CD4-positive, alpha-beta T cell (primary cell): ENCODE data around the gene ZP3. TPM values are rescaled to one million over a fixed set of nuclear protein-coding genes. Genes with fewer than 3 reads are reported as not detected.
A peak's percentile ranks its signal among the peaks of the same experiment; 100 is the strongest.
"Not testable (repeated sequence)": the region's sequence is repeated elsewhere in the genome, so short reads cannot be mapped to it uniquely, and the experiment has no call there.

ENCODE experiments used
- ATAC-seq: fragments of 200-7000 bp; cut with Tn5 transposase; one replicate; pipeline ENCODE4 v1.10.0; 2022; ENCODE audit warnings: mild to moderate bottlenecking; ENCODE audit not compliant: poor library complexity
- CTCF ChIA-PET: fragments of 350-600 bp; sonication (Branson Sonifier 250); formaldehyde crosslinking; loops from one replicate; lab custom pipeline; 2021; ENCODE audit warnings: antibody characterized with exemption, inconsistent platforms; lab: Charles Lee
- POLR2A ChIA-PET: fragments of 350-600 bp; sonication (Branson Sonifier 250); formaldehyde crosslinking; loops from one replicate; lab custom pipeline; 2021; ENCODE audit warnings: antibody characterized with exemption, inconsistent platforms; lab: Charles Lee
- DNase-seq, 14 experiments: peaks; one replicate each; pipeline ENCODE4 v3.0.0-alpha.2; 2013 to 2020; ENCODE audit warnings: mixed read lengths in 2 of 14
- H3K27ac ChIP-seq, 2 donors: one replicate each; pipeline versions ENCODE4 v1.5.1 to v1.7.0; 2013; ENCODE audit warnings: low read length in 2 of 2, low read depth in 1 of 2, mild to moderate bottlenecking in 1 of 2
- H3K27me3 ChIP-seq, 2 experiments: 1 replicate in 1 of 2; 2 replicates in 1 of 2; pipeline versions ENCODE4 v1.6.1 to v1.7.0; 2013; ENCODE audit warnings: low read length in 2 of 2, control low read depth in 1 of 2, mild to moderate bottlenecking in 1 of 2, moderate library complexity in 1 of 2; ENCODE audit not compliant: insufficient read depth in 2 of 2, control insufficient read depth in 1 of 2
- H3K36me3 ChIP-seq: one replicate; pipeline ENCODE4 v1.6.1; 2013; ENCODE audit warnings: low read length, control low read depth; ENCODE audit not compliant: insufficient read depth
- H3K4me1 ChIP-seq: one replicate; pipeline ENCODE4 v1.6.1; 2013; ENCODE audit warnings: low read length, control low read depth; ENCODE audit not compliant: insufficient read depth
- H3K4me3 ChIP-seq: one replicate; pipeline ENCODE4 v1.5.1; 2013; ENCODE audit warnings: mild to moderate bottlenecking, low read length, moderate library complexity
- H3K9me3 ChIP-seq, 2 experiments: 1 replicate in 1 of 2; 2 replicates in 1 of 2; pipeline versions ENCODE4 v1.6.1 to v1.7.0; 2013; ENCODE audit warnings: low read length in 2 of 2, mild to moderate bottlenecking in 2 of 2, control low read depth in 1 of 2, moderate library complexity in 1 of 2; ENCODE audit not compliant: control insufficient read depth in 1 of 2, insufficient read depth in 1 of 2
- H3K27ac Mint-ChIP-seq: one replicate; pipeline ENCODE4 v1.8.0; 2020; ENCODE audit warnings: mixed read lengths
- H3K27me3 Mint-ChIP-seq: one replicate; pipeline ENCODE4 v1.8.0; 2021; ENCODE audit warnings: mixed read lengths
- H3K36me3 Mint-ChIP-seq: one replicate; pipeline ENCODE4 v1.8.0; 2021; ENCODE audit warnings: low read depth, mixed read lengths
- H3K4me1 Mint-ChIP-seq: one replicate; pipeline ENCODE4 v1.8.0; 2021; ENCODE audit warnings: low read depth, mixed read lengths
- H3K4me3 Mint-ChIP-seq: one replicate; pipeline ENCODE4 v1.8.0; 2020; ENCODE audit warnings: mild to moderate bottlenecking, mixed read lengths
- H3K9me3 Mint-ChIP-seq: one replicate; pipeline ENCODE4 v1.8.0; 2020; ENCODE audit warnings: mixed read lengths
- intact Hi-C, 2 experiments: fragments of 100-400 bp; cut with DNase I in 1 of 2; cut with micrococcal nuclease in 1 of 2; formaldehyde crosslinking; loops; one replicate each; pipeline versions ENCODE4 v1.15.1 to v1.9.0; 2023 to 2025; cut with DNase I, micrococcal nuclease
- total RNA-seq, 174 experiments: library from RNA in 2 of 174; stranded (reverse) in 2 of 174; gene quantifications; one replicate each; pipeline ENCODE4 v1.2.3 and lab custom pipeline; 2021 to 2026
- TF ChIP-seq, protein P1 (sequence below): fragments of 200-600 bp; IDR thresholded peaks from one replicate; pipeline ENCODE4 v1.8.0; 2022; ENCODE audit warnings: antibody characterized with exemption, mild to moderate bottlenecking

ZP3 gene
- total RNA-seq, 2 experiments from 2014 or later: 3.2 to 7.0 TPM

DNA sequence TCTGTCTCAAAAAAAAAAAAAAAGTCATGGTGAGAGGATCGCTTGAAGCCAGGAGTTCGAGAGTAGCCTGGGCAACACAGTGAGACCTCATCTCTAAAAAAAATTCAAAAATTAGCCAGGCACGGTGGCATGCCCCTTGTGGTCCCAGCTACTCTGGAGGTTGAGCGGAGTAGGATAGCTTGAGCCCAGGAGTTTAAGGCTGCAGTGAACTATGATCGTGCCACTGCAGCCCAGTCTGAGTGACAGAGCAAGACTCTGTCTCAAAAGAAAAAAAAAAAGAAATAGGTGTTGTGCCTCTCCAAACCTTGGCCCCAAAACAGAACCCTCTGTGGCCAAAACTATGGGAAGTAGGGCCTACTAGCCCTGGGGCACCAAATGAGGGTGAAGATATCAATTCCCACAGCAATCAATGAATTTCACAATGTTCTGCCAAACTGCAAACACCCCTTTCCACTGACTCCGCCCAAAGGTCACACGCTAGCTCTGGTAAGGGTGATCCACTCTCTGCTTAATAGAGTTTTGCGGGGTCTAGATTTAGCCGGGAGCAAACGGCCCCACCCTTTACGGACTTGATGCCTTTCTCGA is 32.1 kb upstream of the ZP3 start:
- TF ChIP-seq, protein P1, sequence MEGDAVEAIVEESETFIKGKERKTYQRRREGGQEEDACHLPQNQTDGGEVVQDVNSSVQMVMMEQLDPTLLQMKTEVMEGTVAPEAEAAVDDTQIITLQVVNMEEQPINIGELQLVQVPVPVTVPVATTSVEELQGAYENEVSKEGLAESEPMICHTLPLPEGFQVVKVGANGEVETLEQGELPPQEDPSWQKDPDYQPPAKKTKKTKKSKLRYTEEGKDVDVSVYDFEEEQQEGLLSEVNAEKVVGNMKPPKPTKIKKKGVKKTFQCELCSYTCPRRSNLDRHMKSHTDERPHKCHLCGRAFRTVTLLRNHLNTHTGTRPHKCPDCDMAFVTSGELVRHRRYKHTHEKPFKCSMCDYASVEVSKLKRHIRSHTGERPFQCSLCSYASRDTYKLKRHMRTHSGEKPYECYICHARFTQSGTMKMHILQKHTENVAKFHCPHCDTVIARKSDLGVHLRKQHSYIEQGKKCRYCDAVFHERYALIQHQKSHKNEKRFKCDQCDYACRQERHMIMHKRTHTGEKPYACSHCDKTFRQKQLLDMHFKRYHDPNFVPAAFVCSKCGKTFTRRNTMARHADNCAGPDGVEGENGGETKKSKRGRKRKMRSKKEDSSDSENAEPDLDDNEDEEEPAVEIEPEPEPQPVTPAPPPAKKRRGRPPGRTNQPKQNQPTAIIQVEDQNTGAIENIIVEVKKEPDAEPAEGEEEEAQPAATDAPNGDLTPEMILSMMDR: no peak
- Mint-ChIP-seq H3K27me3 (no peaks in the 10 kb centered on the region), H3K36me3 (no peaks in the 10 kb centered on the region), H3K4me3 (peak overlapping the region; percentile 88), H3K9me3 (no peaks in the 10 kb centered on the region), H3K27ac (peak overlapping the region; percentile 88), H3K4me1 (peaks cover 16% of the 10 kb centered on the region)
- Histone ChIP-seq H3K4me1 (peaks cover 28% of the 10 kb centered on the region), H3K27ac (peak overlapping the region in 1 of 2 donors; percentile 42), H3K27me3 (no peaks in the 10 kb centered on the region), H3K9me3 (no peaks in the 10 kb centered on the region), H3K4me3 (peak overlapping the region; percentile 60), H3K36me3 (no peaks in the 10 kb centered on the region)
- ATAC-seq (peak; percentile 41), DNase-seq (no peak)
- intact Hi-C loops: loop anchor here (1.0 to 10.0 kb wide), 5 partner anchors 31 to 1142 kb away; partner anchors contain the start of genes HIP1 (in 1 of the 2), POR (in 1 of the 2), PTPN12 (in 1 of the 2) and YWHAG (in 1 of the 2)
- ChIA-PET POLR2A (interaction anchor here (0.6 to 3.6 kb wide), 5 partner anchors 34 to 226 kb away, joined by 3 to 27 read pairs (median 4); partner anchors contain the start of gene YWHAG), CTCF (interaction anchor here (1.1 kb wide), 1 partner anchor 78 kb away, joined by 3 read pairs; no protein-coding TSS in a partner anchor)

GRCh38 chr7:76393116-76394031 is 31.4 kb upstream of the ZP3 start:
- H3K27ac Mint-ChIP-seq: peak overlapping the region; percentile 88
- H3K4me3 Mint-ChIP-seq: peak overlapping the region; percentile 88
- no peaks in the 10 kb centered on the region for H3K27me3 Mint-ChIP-seq
- H3K4me1 Mint-ChIP-seq: peaks cover 22% of the 10 kb centered on the region
- no peaks in the 10 kb centered on the region for H3K36me3 ChIP-seq
- intact Hi-C loops: loop anchor here (5.0 to 10.0 kb wide), 4 partner anchors 36 to 1141 kb away; partner anchors contain the start of genes HIP1 (in 1 of the 2), POR (in 1 of the 2), PTPN12 (in 1 of the 2) and YWHAG (in 1 of the 2)
- peak overlapping the region; percentile 42 to 46 for H3K27ac ChIP-seq
- peak overlapping the region; percentile 60 for H3K4me3 ChIP-seq
- POLR2A ChIA-PET: interaction anchor here (0.6 to 3.6 kb wide), 5 partner anchors 34 to 227 kb away, joined by 3 to 27 read pairs (median 4); partner anchors contain the start of gene YWHAG
- ATAC-seq (peak; percentile 81), DNase-seq (peak; percentile 81 to 97 (median 90))
- H3K36me3 Mint-ChIP-seq: no peaks in the 10 kb centered on the region
- H3K9me3 ChIP-seq: no peaks in the 10 kb centered on the region
- TF ChIP-seq, protein P1: no peak
- CTCF ChIA-PET: interaction anchor here (1.1 kb wide), 1 partner anchor 79 kb away, joined by 3 read pairs; no protein-coding TSS in a partner anchor
- H3K27me3 ChIP-seq: no peaks in the 10 kb centered on the region
- no peaks in the 10 kb centered on the region for H3K9me3 Mint-ChIP-seq
- peaks cover 33% of the 10 kb centered on the region for H3K4me1 ChIP-seq

DNA sequence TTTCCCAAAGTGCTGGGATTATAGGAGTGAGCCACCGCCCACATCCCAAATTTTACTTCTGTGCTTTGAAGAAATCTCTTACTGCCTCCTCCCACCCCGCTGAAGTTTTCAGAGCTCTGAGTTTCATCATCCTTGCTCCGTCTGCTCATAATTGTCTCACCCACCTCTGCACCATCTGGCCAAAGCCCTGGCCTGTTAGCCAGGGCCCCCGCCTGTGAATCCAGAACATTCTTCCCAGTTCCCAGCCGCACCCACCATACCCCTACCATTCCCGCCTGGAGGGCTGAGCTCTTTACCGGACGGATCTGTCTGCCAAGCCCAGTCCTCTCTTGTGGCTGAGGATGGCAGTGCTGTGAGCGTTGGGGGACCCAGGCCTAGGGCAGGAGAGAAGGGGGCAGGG is 29.8 kb upstream of the ZP3 start:
- ChIA-PET POLR2A (interaction anchor here (1.0 to 3.6 kb wide), 2 partner anchors 27 to 36 kb away, joined by 3 to 27 read pairs; partner anchors contain the start of gene YWHAG), CTCF (no interaction called here)
- no peak overlapping the region for H3K27ac ChIP-seq
- no peaks in the 10 kb centered on the region for H3K9me3 Mint-ChIP-seq
- H3K27me3 Mint-ChIP-seq: no peaks in the 10 kb centered on the region
- H3K4me1 ChIP-seq: peaks cover 33% of the 10 kb centered on the region
- TF ChIP-seq, protein P1: no peak
- H3K4me3 Mint-ChIP-seq: peak overlapping the region; percentile 73
- ATAC-seq (no peak), DNase-seq (no peak)
- no peak overlapping the region for H3K4me3 ChIP-seq
- H3K27me3 ChIP-seq: no peaks in the 10 kb centered on the region
- no peaks in the 10 kb centered on the region for H3K9me3 ChIP-seq
- H3K4me1 Mint-ChIP-seq: peaks cover 22% of the 10 kb centered on the region
- no peaks in the 10 kb centered on the region for H3K36me3 Mint-ChIP-seq
- H3K36me3 ChIP-seq: no peaks in the 10 kb centered on the region
- intact Hi-C loops: loop anchor here (1.0 to 10.0 kb wide), 6 partner anchors 36 to 1140 kb away; partner anchors contain the start of genes HIP1 (in 1 of the 2), POR (in 1 of the 2), PTPN12 (in 1 of the 2) and YWHAG (in 1 of the 2)
- H3K27ac Mint-ChIP-seq: peak overlapping the region; percentile 76

DNA sequence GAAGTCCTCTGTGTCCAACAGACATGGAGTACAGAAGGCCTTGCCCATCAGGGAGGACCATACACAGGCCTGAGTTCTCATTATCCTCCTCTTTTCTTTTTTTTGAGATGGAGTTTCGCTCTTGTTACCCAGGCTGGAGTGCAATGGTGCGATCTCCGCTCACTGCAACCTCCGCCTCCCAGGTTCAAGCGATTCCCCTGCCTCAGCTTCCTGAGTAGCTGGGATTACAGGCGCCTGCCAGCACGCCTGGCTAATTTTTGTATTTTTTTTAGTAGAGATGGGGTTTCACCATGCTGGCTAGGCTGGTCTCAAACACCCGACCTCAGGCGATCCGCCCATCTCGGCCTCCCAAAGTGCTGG is 29.2 kb upstream of the ZP3 start:
- H3K9me3 ChIP-seq, H3K27ac ChIP-seq, DNase-seq, H3K36me3 Mint-ChIP-seq, H3K36me3 ChIP-seq, H3K4me3 ChIP-seq, H3K27me3 Mint-ChIP-seq, CTCF ChIA-PET, H3K27me3 ChIP-seq, H3K9me3 Mint-ChIP-seq, ATAC-seq, POLR2A ChIA-PET: not testable (repeated sequence)
- peaks cover 33% of the 10 kb centered on the region for H3K4me1 ChIP-seq
- peak overlapping the region; percentile 25 for H3K4me3 Mint-ChIP-seq
- peaks cover 22% of the 10 kb centered on the region for H3K4me1 Mint-ChIP-seq
- H3K27ac Mint-ChIP-seq: peak overlapping the region; percentile 76
- intact Hi-C loops: loop anchor here in 1 of 2 experiments (1.0 to 10.0 kb wide), 4 partner anchors 36 to 1139 kb away; partner anchors contain the start of genes POR and PTPN12
